K562 (cell line): ENCODE results near the gene RBM22. TPM values are rescaled to one million over a fixed set of nuclear protein-coding genes. Genes with fewer than 3 reads are reported as not detected.

Source experiments
- CBX3 ChIP-seq, 2 experiments: IDR thresholded peaks; 1 replicate in 1 of 2; 2 replicates in 1 of 2; pipeline ENCODE4 v1.6.1; 2012; ENCODE audit warnings: inconsistent platforms in 2 of 2, low read length in 2 of 2, borderline replicate concordance in 1 of 2, control low read depth in 1 of 2
- CGGBP1 ChIP-seq: fragments of 250-450 bp; sonication (Bioruptor Pico); IDR thresholded peaks from 2 replicates; pipeline ENCODE4 v1.9.0; 2021; ENCODE audit warnings: mild to moderate bottlenecking
- CREB3 ChIP-seq: fragments of 450-650 bp; conservative IDR thresholded peaks from 2 replicates; pipeline ENCODE4 v1.6.1; 2016; ENCODE audit warnings: missing genetic modification characterization, low read depth, mild to moderate bottlenecking, missing compliant biosample characterization, moderate library complexity
- FOXJ3 ChIP-seq: sonication (generic); formaldehyde crosslinking; IDR thresholded peaks from 2 replicates; pipeline ENCODE4 v1.4.0; 2020; ENCODE audit warnings: mild to moderate bottlenecking, missing genetic modification reagents
- KDM2B ChIP-seq: fragments of 250-450 bp; sonication (Bioruptor Pico); IDR thresholded peaks from 2 replicates; pipeline ENCODE4 v1.8.0; 2021; ENCODE audit warnings: mild to moderate bottlenecking, moderate library complexity
- KLF13 ChIP-seq: fragments of 450-650 bp; IDR thresholded peaks from 2 replicates; pipeline ENCODE4 v1.6.1; 2016; ENCODE audit warnings: missing genetic modification characterization, low read depth, mild to moderate bottlenecking, missing compliant biosample characterization, moderate library complexity, borderline replicate concordance
- NCOA1 ChIP-seq: fragments of 450-650 bp; IDR thresholded peaks from 2 replicates; pipeline ENCODE4 v1.6.1; 2016; ENCODE audit warnings: low read depth
- NCOA4 ChIP-seq: fragments of 450-650 bp; IDR thresholded peaks from 2 replicates; pipeline ENCODE4 v1.6.1; 2018; ENCODE audit warnings: mild to moderate bottlenecking; ENCODE audit not compliant: partially characterized antibody
- NFXL1 ChIP-seq: fragments of 450-650 bp; formaldehyde crosslinking; IDR thresholded peaks from 2 replicates; pipeline ENCODE4 v1.4.0; 2021; ENCODE audit warnings: mild to moderate bottlenecking
- POLR2A ChIP-seq: fragments of 450-650 bp; conservative IDR thresholded peaks from 2 replicates; pipeline ENCODE4 v1.6.1; 2016
- POLR2AphosphoS2 ChIP-seq: IDR thresholded peaks from 2 replicates; pipeline ENCODE4 v1.6.1; 2012; ENCODE audit warnings: low read length, improper control_type of control experiment
- RAD21 ChIP-seq, 2 experiments: fragments of 250-450 bp in 1 of 2; fragments of 450-650 bp in 1 of 2; sonication (Bioruptor Pico) in 1 of 2; formaldehyde crosslinking in 1 of 2; IDR thresholded peaks in 1 of 2; conservative IDR thresholded peaks in 1 of 2; 2 replicates each; pipeline versions ENCODE4 v1.4.0 to v1.8.0; 2020 to 2022; ENCODE audit warnings: mild to moderate bottlenecking in 2 of 2, moderate library complexity in 1 of 2
- RBM22 ChIP-seq: fragments of 200-400 bp; formaldehyde crosslinking; IDR thresholded peaks from 2 replicates; pipeline ENCODE4 v1.6.1; 2018; ENCODE audit warnings: low read length, low read depth; ENCODE audit not compliant: poor library complexity, severe bottlenecking
- SNIP1 ChIP-seq: fragments of 450-650 bp; IDR thresholded peaks from 2 replicates; pipeline ENCODE4 v1.7.1; 2017; ENCODE audit warnings: low read depth, mild to moderate bottlenecking
- SRF ChIP-seq, 2 experiments: fragments of 250-450, 450-650 bp in 1 of 2; sonication (Bioruptor Pico) in 1 of 2; sonication (generic) in 1 of 2; formaldehyde crosslinking; IDR thresholded peaks; 2 replicates each; pipeline versions ENCODE4 v1.5.0 to v1.5.1; 2020 to 2022; ENCODE audit warnings: mild to moderate bottlenecking in 1 of 2, missing genetic modification reagents in 1 of 2
- STAT5B ChIP-seq: fragments of 250-450 bp; sonication (Bioruptor Pico); IDR thresholded peaks from 2 replicates; pipeline ENCODE4 v1.8.0; 2021; ENCODE audit warnings: mild to moderate bottlenecking, inconsistent platforms
- TBP ChIP-seq: optimal IDR thresholded peaks from 2 replicates; pipeline ENCODE3; 2011; ENCODE audit warnings: low read depth, low read length, improper control_type of control experiment
- TCF7L2 ChIP-seq: fragments of 150-350 bp; IDR thresholded peaks from 2 replicates; pipeline ENCODE4 v1.6.1; 2016; ENCODE audit warnings: low read depth, mild to moderate bottlenecking, low read length, moderate library complexity
- U2AF2 ChIP-seq: fragments of 200-400 bp; formaldehyde crosslinking; optimal IDR thresholded peaks from 2 replicates; pipeline ENCODE3; 2017; ENCODE audit warnings: low read depth, mild to moderate bottlenecking, low read length
- ZBTB5 ChIP-seq: fragments of 450-650 bp; IDR thresholded peaks from 2 replicates; pipeline ENCODE4 v1.6.1; 2017; ENCODE audit warnings: antibody characterized with exemption
- ZC3H8 ChIP-seq: fragments of 450-650 bp; IDR thresholded peaks from 2 replicates; pipeline ENCODE4 v1.6.1; 2017
- ZNF124 ChIP-seq: sonication (generic); formaldehyde crosslinking; IDR thresholded peaks from 2 replicates; pipeline ENCODE4 v1.8.1; 2022; ENCODE audit warnings: missing genetic modification reagents
- ZNF445 ChIP-seq: fragments of 250-450 bp; sonication (Bioruptor Pico); IDR thresholded peaks from 2 replicates; pipeline ENCODE4 v1.4.0; 2020; ENCODE audit warnings: low read depth, mild to moderate bottlenecking, moderate library complexity
- ZNF507 ChIP-seq: conservative IDR thresholded peaks from 2 replicates; pipeline ENCODE4 v1.6.1; 2017; ENCODE audit warnings: missing genetic modification characterization, missing compliant biosample characterization
- ZNF584 ChIP-seq: fragments of 200-800 bp; sonication (Bioruptor generic); IDR thresholded peaks from 2 replicates; pipeline ENCODE4 v1.6.1; 2016; ENCODE audit warnings: low read depth, mild to moderate bottlenecking, missing genetic modification characterization, missing compliant biosample characterization
- polyA plus RNA-seq, 8 experiments: library from polyadenylated mRNA; depleted of rRNA in 4 of 8; stranded (reverse) in 5 of 8; unstranded in 3 of 8; fragments of >200 nt; fragmentation: Nextera tagmentation in 2 of 8; fragmentation: Illumina TruSeq in 1 of 8; extraction: Ambion mirVana in 2 of 8; extraction: Trizol in 1 of 8; gene quantifications; 2 replicates each; pipeline versions ENCODE4 v1.2.1 to v1.2.3, GENCODE V29; 2011 to 2014; ENCODE audit warnings: inconsistent platforms in 1 of 8, missing spikeins in 1 of 8
- total RNA-seq, 7 experiments: library from RNA; depleted of rRNA in 6 of 7; stranded (reverse); fragments of >200 nt in 6 of 7; fragmentation: Illumina TruSeq in 2 of 7; extraction: Trizol in 2 of 7; gene quantifications; 2 replicates each; pipeline versions ENCODE4 v1.2.1 to v1.2.3, GENCODE V29; 2011 to 2021; ENCODE audit warnings: low replicate concordance in 1 of 7

Gene RBM22
- total and polyA plus RNA-seq, 9 of the 15 experiments (the other 6 are each of a cell fraction or from before 2014, with no cell fraction given) = 31.3 to 82.2 (median 44.8) TPM

GRCh38 chr5:150700594-150701377 lies at the start of gene RBM22 (continued):
- TF ChIP-seq SRF (CRISPR knock-in tag; IDR thresholded peaks at IDR 0.05) (peak in 1 of 2 experiments; percentile 10; a peak in 1 of 4 replicates), RBM22 (no peak), STAT5B (CRISPR knock-in tag) (no peak), ZNF507 (no peak), ZNF584 (no peak; the same call in 1 of the 2 replicates), CBX3 (IDR thresholded peaks at IDR 0.05; ENCODE audit: borderline replicate concordance in 1 of 2, low read length in 2 of 2) (no peak), POLR2AphosphoS2 (peak; percentile 45; the same call in 1 of the 2 replicates), NCOA1 (no peak), ZNF124 (CRISPR knock-in tag) (no peak), TCF7L2 (no peak), ZC3H8 (no peak), TBP (peak; percentile 83), FOXJ3 (no peak), CREB3 (tag) (no peak; the same call in 1 of the 2 replicates), POLR2A (peak; percentile 89), KDM2B (CRISPR knock-in tag) (0 out of 2 replicates have a peak, but pooled peaks have one; percentile 23), SNIP1 (no peak; the same call in 1 of the 2 replicates), NCOA4 (no peak), ZBTB5 (no peak), U2AF2 (no peak), ZNF445 (CRISPR knock-in tag) (no peak), NFXL1 (no peak), CGGBP1 (CRISPR knock-in tag) (no peak), KLF13 (tag) (no peak), RAD21 (CRISPR knock-in tag; conservative IDR thresholded peaks at IDR 0.05 in 1 of 2, IDR thresholded peaks at IDR 0.05 in 1 of 2) (peak; percentile 36; a peak in 3 of 4 replicates)
